Measurements from ENCODE around the gene DUSP22. TPM values are rescaled to one million over a fixed set of nuclear protein-coding genes. Genes with fewer than 3 reads are reported as not detected.

Gene DUSP22
- polyA plus RNA-seq, 3 donors = 107 to 120 (median 117) TPM

DNA sequence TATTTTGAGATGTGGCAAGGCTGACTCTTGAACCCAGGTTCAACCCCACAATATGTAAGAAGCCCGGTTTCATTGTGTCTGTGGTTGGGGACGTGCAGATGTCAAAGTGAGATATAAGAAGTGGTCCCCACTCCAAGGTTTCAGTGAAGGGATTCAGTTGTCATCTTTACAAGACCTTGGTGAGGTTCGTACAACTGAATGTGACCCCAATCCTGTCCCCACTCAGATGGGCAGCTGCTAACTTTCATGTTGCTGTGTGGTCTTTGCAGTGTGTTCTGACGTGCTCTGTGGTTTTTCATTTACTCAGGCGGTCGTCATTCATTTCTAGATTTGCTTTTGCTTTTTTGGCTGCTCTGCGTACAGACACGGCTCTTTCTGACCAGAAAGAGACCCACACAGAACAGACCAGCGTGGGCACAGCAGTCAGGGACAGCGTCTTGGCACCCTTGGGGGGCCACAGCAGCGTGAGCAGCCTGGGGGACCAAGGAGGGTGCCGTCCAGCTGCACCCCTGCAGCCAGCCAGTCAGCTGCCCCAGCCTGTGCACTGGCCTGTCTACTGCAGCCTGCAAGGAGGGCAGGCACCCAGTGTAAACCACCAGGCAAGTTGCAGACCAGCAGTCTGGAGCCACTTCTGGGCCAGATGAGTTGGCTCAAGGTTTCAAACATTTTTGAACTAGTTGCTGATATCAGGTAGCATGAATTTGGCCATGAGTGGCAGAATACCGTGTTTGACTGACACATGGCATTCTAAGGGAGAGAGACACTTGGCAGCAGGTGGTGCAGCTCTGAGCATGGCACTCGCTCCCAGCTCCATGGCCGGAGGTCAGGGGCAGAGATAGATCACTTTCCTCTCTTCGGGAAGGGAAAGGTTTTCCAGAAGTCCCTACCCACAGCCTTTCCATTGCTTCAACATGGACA, 49.9 kb downstream of the DUSP22 start:
- Mint-ChIP-seq H3K27ac (peak overlapping the region in 6 of 7 donors; percentile 88 to 96 (median 96)), H3K9me3 (peaks cover 0 to 20% (median 0%) of the 10 kb centered on the region in 7 donors), H3K27me3 (ENCODE audit: low read depth in 3 of 3) (peaks cover 0 to 9% (median 0%) of the 10 kb centered on the region in 3 donors), H3K4me1 (peaks cover 53% of the 10 kb centered on the region), H3K36me3 (peaks cover 45 to 73% of the 10 kb centered on the region in 2 donors), H3K4me3 (no peak overlapping the region)
- Histone ChIP-seq H3K36me3 (replicated peaks in 1 of 2; ENCODE audit: control insufficient read depth in 1 of 2, insufficient read depth in 2 of 2, low read length in 2 of 2) (peaks cover 15 to 36% of the 10 kb centered on the region in 2 donors), H3K79me2 (ENCODE audit: insufficient read depth, low read length) (peaks cover 16% of the 10 kb centered on the region), H3K9ac (ENCODE audit: insufficient read depth, low read length, poor library complexity, severe bottlenecking) (no peak overlapping the region), H2AFZ (ENCODE audit: insufficient read depth, low read depth, low read length, poor library complexity, severe bottlenecking) (no peak overlapping the region), H3K27ac (ENCODE audit: low read depth in 1 of 2, low read length in 2 of 2) (peak overlapping the region; percentile 80 to 87), H3K9me3 (replicated peaks in 1 of 2; ENCODE audit: control insufficient read depth in 1 of 2, insufficient read depth in 1 of 2, low read length in 2 of 2) (no peaks in the 10 kb centered on the region), H3K4me1 (ENCODE audit: control insufficient read depth in 1 of 2, insufficient read depth in 2 of 2, low read length in 2 of 2) (peaks cover 54 to 61% of the 10 kb centered on the region in 2 donors), H3K4me3 (replicated peaks in 1 of 3; ENCODE audit: low read depth in 2 of 3, low read length in 3 of 3) (peak overlapping the region in 1 of 3 experiments; percentile 62), H3K27me3 (ENCODE audit: control insufficient read depth in 2 of 2, insufficient read depth in 2 of 2, low read length in 2 of 2) (no peaks in the 10 kb centered on the region), H4K20me1 (ENCODE audit: insufficient read depth, low read length) (no peaks in the 10 kb centered on the region), H3K4me2 (replicated peaks; ENCODE audit: extremely low read depth, low read length, poor library complexity, severe bottlenecking) (peak overlapping the region; percentile 61)
- intact Hi-C loops (cut with micrococcal nuclease) = loop anchor here in 1 of 2 donors (5.0 kb wide), 1 partner anchor 45 kb away; no protein-coding TSS in a partner anchor
- 80% methylated on average over 15 of the region's 16 CpGs for WGBS (ENCODE audit: insufficient coverage)
- TF ChIP-seq, protein P1, sequence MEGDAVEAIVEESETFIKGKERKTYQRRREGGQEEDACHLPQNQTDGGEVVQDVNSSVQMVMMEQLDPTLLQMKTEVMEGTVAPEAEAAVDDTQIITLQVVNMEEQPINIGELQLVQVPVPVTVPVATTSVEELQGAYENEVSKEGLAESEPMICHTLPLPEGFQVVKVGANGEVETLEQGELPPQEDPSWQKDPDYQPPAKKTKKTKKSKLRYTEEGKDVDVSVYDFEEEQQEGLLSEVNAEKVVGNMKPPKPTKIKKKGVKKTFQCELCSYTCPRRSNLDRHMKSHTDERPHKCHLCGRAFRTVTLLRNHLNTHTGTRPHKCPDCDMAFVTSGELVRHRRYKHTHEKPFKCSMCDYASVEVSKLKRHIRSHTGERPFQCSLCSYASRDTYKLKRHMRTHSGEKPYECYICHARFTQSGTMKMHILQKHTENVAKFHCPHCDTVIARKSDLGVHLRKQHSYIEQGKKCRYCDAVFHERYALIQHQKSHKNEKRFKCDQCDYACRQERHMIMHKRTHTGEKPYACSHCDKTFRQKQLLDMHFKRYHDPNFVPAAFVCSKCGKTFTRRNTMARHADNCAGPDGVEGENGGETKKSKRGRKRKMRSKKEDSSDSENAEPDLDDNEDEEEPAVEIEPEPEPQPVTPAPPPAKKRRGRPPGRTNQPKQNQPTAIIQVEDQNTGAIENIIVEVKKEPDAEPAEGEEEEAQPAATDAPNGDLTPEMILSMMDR (IDR thresholded peaks at IDR 0.05) = no peak
- no peak for DNase-seq

DNA sequence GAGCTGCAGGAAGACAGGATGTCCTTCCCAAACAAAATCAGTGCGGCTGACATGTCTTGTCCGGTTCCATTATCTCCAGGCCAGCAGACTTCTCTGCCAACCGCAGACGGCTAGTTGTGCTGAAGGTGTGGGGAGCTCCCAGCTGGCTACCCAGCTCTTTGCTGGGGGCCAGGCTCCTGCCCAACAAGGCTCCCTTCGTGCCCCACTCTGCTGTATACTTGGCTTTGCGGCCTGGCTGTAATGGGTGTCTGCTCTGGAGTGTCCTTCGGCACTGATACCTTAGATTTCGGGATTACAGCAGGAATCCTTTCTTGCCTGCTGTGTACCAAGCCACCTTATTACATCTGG, 50.5 kb downstream of the DUSP22 start:
- peaks cover 46% of the 10 kb centered on the region for H3K4me1 Mint-ChIP-seq
- no peak overlapping the region for H3K9ac ChIP-seq (ENCODE audit: insufficient read depth, low read length, poor library complexity, severe bottlenecking)
- peaks cover 0 to 23% (median 0%) of the 10 kb centered on the region in 7 donors for H3K9me3 Mint-ChIP-seq
- H3K36me3 Mint-ChIP-seq = peaks cover 51 to 80% of the 10 kb centered on the region in 2 donors
- peaks cover 48 to 55% of the 10 kb centered on the region in 2 donors for H3K4me1 ChIP-seq (ENCODE audit: control insufficient read depth in 1 of 2, insufficient read depth in 2 of 2, low read length in 2 of 2)
- DNase-seq = no peak
- no peak overlapping the region for H3K4me3 ChIP-seq (replicated peaks in 1 of 3; ENCODE audit: low read depth in 2 of 3, low read length in 3 of 3)
- H3K27me3 ChIP-seq (ENCODE audit: control insufficient read depth in 2 of 2, insufficient read depth in 2 of 2, low read length in 2 of 2) = no peaks in the 10 kb centered on the region
- H3K9me3 ChIP-seq (replicated peaks in 1 of 2; ENCODE audit: control insufficient read depth in 1 of 2, insufficient read depth in 1 of 2, low read length in 2 of 2) = no peaks in the 10 kb centered on the region
- peaks cover 18 to 42% of the 10 kb centered on the region in 2 donors for H3K36me3 ChIP-seq (replicated peaks in 1 of 2; ENCODE audit: control insufficient read depth in 1 of 2, insufficient read depth in 2 of 2, low read length in 2 of 2)
- no peak overlapping the region for H3K27ac Mint-ChIP-seq
- TF ChIP-seq, protein P1 (IDR thresholded peaks at IDR 0.05) = no peak
- H3K4me2 ChIP-seq (replicated peaks; ENCODE audit: extremely low read depth, low read length, poor library complexity, severe bottlenecking) = no peak overlapping the region
- no peak overlapping the region for H2AFZ ChIP-seq (ENCODE audit: insufficient read depth, low read depth, low read length, poor library complexity, severe bottlenecking)
- H3K4me3 Mint-ChIP-seq = no peak overlapping the region
- no peaks in the 10 kb centered on the region for H4K20me1 ChIP-seq (ENCODE audit: insufficient read depth, low read length)
- peaks cover 13% of the 10 kb centered on the region for H3K79me2 ChIP-seq (ENCODE audit: insufficient read depth, low read length)
- H3K27me3 Mint-ChIP-seq (ENCODE audit: low read depth in 3 of 3) = peaks cover 0 to 9% (median 0%) of the 10 kb centered on the region in 3 donors
- 92% methylated on average over 8 of the region's 8 CpGs for WGBS (ENCODE audit: insufficient coverage)
- H3K27ac ChIP-seq (ENCODE audit: low read depth in 1 of 2, low read length in 2 of 2) = no peak overlapping the region
- intact Hi-C loops (cut with micrococcal nuclease) = loop anchor here in 1 of 2 donors (5.0 kb wide), 1 partner anchor 46 kb away; no protein-coding TSS in a partner anchor

Data from CD14-positive monocyte (primary cell).